B cell (primary cell): ENCODE data around the gene ZFYVE19. TPM values are rescaled to one million over a fixed set of nuclear protein-coding genes. Genes with fewer than 3 reads are reported as not detected.

Experiments used
- ATAC-seq: fragments of 200-7000 bp; cut with Tn5 transposase; one replicate; pipeline ENCODE4 v1.10.0; 2021; ENCODE audit warnings: low read depth, mild to moderate bottlenecking, moderate number of reproducible peaks, moderate library complexity
- CTCF ChIA-PET: fragments of 350-600 bp; sonication (Branson Sonifier 250); formaldehyde crosslinking; loops from one replicate; lab custom pipeline; 2021; ENCODE audit warnings: antibody characterized with exemption, inconsistent platforms; lab: Charles Lee
- POLR2A ChIA-PET: fragments of 350-600 bp; sonication (Branson Sonifier 250); formaldehyde crosslinking; loops from one replicate; lab custom pipeline; 2021; ENCODE audit warnings: antibody characterized with exemption; lab: Charles Lee
- DNase-seq: peaks from one replicate; pipeline ENCODE4 v3.0.0; 2013
- H2AFZ ChIP-seq: 2 replicates; pipeline ENCODE4 v1.6.1; 2012; ENCODE audit warnings: mild to moderate bottlenecking, low read depth, low read length; ENCODE audit not compliant: insufficient read depth, poor library complexity, severe bottlenecking
- H3K27ac ChIP-seq, 2 donors: 1 replicate in 1 of 2; 2 replicates in 1 of 2; pipeline ENCODE4 v1.5.1; 2012 to 2013; ENCODE audit warnings: low read length in 2 of 2, mild to moderate bottlenecking in 2 of 2, moderate library complexity in 1 of 2
- H3K27me3 ChIP-seq, 4 experiments: fragments of 200-600 bp in 1 of 4; sonication (generic) in 1 of 4; replicated peaks in 1 of 4; 1 replicate in 2 of 4; 2 replicates in 2 of 4; pipeline versions ENCODE4 v1.6.1 to v1.7.0; 2013 to 2016; ENCODE audit warnings: low read length in 3 of 4, mild to moderate bottlenecking in 2 of 4, mixed read lengths in 1 of 4, moderate library complexity in 1 of 4; ENCODE audit not compliant: insufficient read depth in 4 of 4, control insufficient read depth in 3 of 4; ENCODE audit errors: control extremely low read depth in 1 of 4
- H3K36me3 ChIP-seq, 2 experiments: replicated peaks in 1 of 2; 1 replicate in 1 of 2; 2 replicates in 1 of 2; pipeline versions ENCODE4 v1.6.1 to v1.7.1; 2013; ENCODE audit warnings: low read length in 1 of 2; ENCODE audit not compliant: insufficient read depth in 2 of 2, control insufficient read depth in 1 of 2; ENCODE audit errors: control extremely low read depth in 1 of 2, extremely low read depth in 1 of 2
- H3K4me1 ChIP-seq, 2 donors: fragments of 200-600 bp in 1 of 2; sonication (generic) in 1 of 2; 1 replicate in 1 of 2; 2 replicates in 1 of 2; pipeline versions ENCODE4 v1.5.1 to v1.6.1; 2013 to 2017; ENCODE audit warnings: low read length in 2 of 2; ENCODE audit not compliant: control insufficient read depth in 2 of 2, insufficient read depth in 2 of 2
- H3K4me2 ChIP-seq: replicated peaks from 2 replicates; pipeline ENCODE3; 2012; ENCODE audit warnings: mild to moderate bottlenecking, low read depth, low read length; ENCODE audit not compliant: poor library complexity, severe bottlenecking
- H3K4me3 ChIP-seq, 5 experiments: fragments of 200-600 bp in 1 of 5; sonication (generic) in 1 of 5; 1 replicate in 3 of 5; 2 replicates in 2 of 5; pipeline versions ENCODE4 v1.5.1 to v1.7.0; 2011 to 2016; ENCODE audit warnings: low read length in 4 of 5, mild to moderate bottlenecking in 4 of 5, low read depth in 2 of 5, control low read depth in 1 of 5, moderate library complexity in 1 of 5; ENCODE audit not compliant: insufficient read depth in 1 of 5; ENCODE audit errors: control extremely low read depth in 1 of 5, extremely low read depth in 1 of 5
- H3K79me2 ChIP-seq: fragments of 200-600 bp; sonication (generic); one replicate; pipeline ENCODE4 v1.6.0; 2016; ENCODE audit warnings: low read length; ENCODE audit not compliant: control insufficient read depth, insufficient read depth
- H3K9ac ChIP-seq: fragments of 200-600 bp; sonication (generic); 2 replicates; pipeline ENCODE4 v1.6.1; 2017; ENCODE audit warnings: mild to moderate bottlenecking, low read length, moderate library complexity
- H3K9me3 ChIP-seq, 3 donors: one replicate each; pipeline versions ENCODE4 v1.6.1 to v1.7.1; 2013; ENCODE audit warnings: low read length in 2 of 3; ENCODE audit not compliant: control insufficient read depth in 2 of 3, insufficient read depth in 1 of 3; ENCODE audit errors: control extremely low read depth in 1 of 3
- H4K20me1 ChIP-seq: 2 replicates; pipeline ENCODE4 v1.6.0; 2012; ENCODE audit warnings: mild to moderate bottlenecking, low read length; ENCODE audit not compliant: insufficient read depth, control insufficient read depth, poor library complexity, severe bottlenecking
- H3K27ac Mint-ChIP-seq: one replicate; pipeline ENCODE4 v1.8.0; 2021; ENCODE audit warnings: mixed read lengths
- H3K27me3 Mint-ChIP-seq: one replicate; pipeline ENCODE4 v1.8.0; 2021; ENCODE audit warnings: mixed read lengths
- H3K4me1 Mint-ChIP-seq: one replicate; pipeline ENCODE4 v1.8.0; 2021; ENCODE audit warnings: mixed read lengths
- H3K4me3 Mint-ChIP-seq: one replicate; pipeline ENCODE4 v1.8.0; 2021; ENCODE audit warnings: mixed read lengths
- H3K9me3 Mint-ChIP-seq: one replicate; pipeline ENCODE4 v1.8.0; 2022; ENCODE audit warnings: mixed read lengths; ENCODE audit not compliant: insufficient read depth
- CTCF ChIP-seq: fragments of 200-600 bp; IDR thresholded peaks from one replicate; pipeline ENCODE4 v1.8.0; 2022; ENCODE audit warnings: antibody characterized with exemption, mild to moderate bottlenecking
- EZH2 ChIP-seq: IDR thresholded peaks from 2 replicates; pipeline ENCODE4 v1.6.1; 2012; ENCODE audit warnings: borderline replicate concordance, low read depth, mild to moderate bottlenecking, moderate library complexity, low read length; ENCODE audit not compliant: insufficient read depth, poor library complexity, severe bottlenecking
- WGBS: methylation state at CpG from one replicate; pipeline ENCODE4 v1.1.5; 2013; ENCODE audit warnings: missing lambda C conversion rate; ENCODE audit not compliant: insufficient coverage; 5-methylcytosine and 5-hydroxymethylcytosine counted together
- intact Hi-C: fragments of 100-400 bp; cut with micrococcal nuclease; formaldehyde crosslinking; loops from one replicate; pipeline ENCODE4 v1.10.0; 2022
- polyA plus RNA-seq: library from polyadenylated mRNA; depleted of rRNA; stranded (reverse); fragments of >200 nt; gene quantifications from 2 replicates; pipeline ENCODE4 v1.2.3, GENCODE V29; 2012
- total RNA-seq, 2 donors: library from RNA; stranded (reverse); fragments of 120-200 nt in 1 of 2; gene quantifications; 1 replicate in 1 of 2; 2 replicates in 1 of 2; pipeline versions ENCODE4 v1.2.3 to v1.2.4, GENCODE V29; 2013 to 2022

ZFYVE19 gene
- total and polyA plus RNA-seq, 2 donors (not counting 1 experiment from before 2014, with no cell fraction given) = 29.4 to 60.5 TPM

GRCh38 chr15:40766906-40767837 is 39.7 kb upstream of the ZFYVE19 start:
- H3K4me3 Mint-ChIP-seq = no peak overlapping the region
- TF ChIP-seq EZH2 (no peak), CTCF (no peak)
- H3K27me3 Mint-ChIP-seq = no peaks in the 10 kb centered on the region
- Histone ChIP-seq H3K4me3 (no peak overlapping the region), H3K9ac (no peak overlapping the region), H3K4me1 (peaks cover 46 to 67% of the 10 kb centered on the region in 2 donors), H4K20me1 (no peaks in the 10 kb centered on the region), H3K4me2 (no peak overlapping the region), H3K27me3 (no peaks in the 10 kb centered on the region), H3K27ac (no peak overlapping the region), H3K79me2 (no peaks in the 10 kb centered on the region), H2AFZ (no peak overlapping the region), H3K36me3 (peaks cover 0 to 14% of the 10 kb centered on the region in 2 experiments), H3K9me3 (no peaks in the 10 kb centered on the region)
- no peaks in the 10 kb centered on the region for H3K9me3 Mint-ChIP-seq
- WGBS = 98% methylated on average over 23 of the region's 32 CpGs
- intact Hi-C loops = no loop called here
- H3K4me1 Mint-ChIP-seq = peaks cover 54% of the 10 kb centered on the region
- no peak for ATAC-seq
- ChIA-PET POLR2A (no interaction called here), CTCF (interaction anchor here (1.3 to 9.6 kb wide), 3 partner anchors 11 to 126 kb away, joined by 3 to 99 read pairs (median 3); no protein-coding TSS in a partner anchor)
- DNase-seq = no peak
- no peak overlapping the region for H3K27ac Mint-ChIP-seq
